PC-3 (cell line): ENCODE results near the gene WDR5B. TPM values are rescaled to one million over a fixed set of nuclear protein-coding genes. Genes with fewer than 3 reads are reported as not detected.

Source experiments
- ATAC-seq: fragments of 200-7000 bp; cut with Tn5 transposase; 2 replicates; pipeline ENCODE4 v1.9.1; 2020; ENCODE audit warnings: mild to moderate bottlenecking, moderate library complexity
- Bru-seq: library from RNA; stranded (reverse); fragments of 400-500 nt; gene quantifications from one replicate; lab custom pipeline; 2021; lab: Mats Ljungman, UMichigan
- BruChase-seq, 2 experiments: library from RNA; stranded (reverse); fragments of 400-500 nt; gene quantifications; one replicate each; lab custom pipeline; 2021; lab: Mats Ljungman, UMichigan
- BruUV-seq: library from RNA; stranded (reverse); fragments of 400-500 nt; replicated peaks from 2 replicates; lab custom pipeline; 2021; lab: Mats Ljungman, UMichigan
- CTCF ChIA-PET: fragments of 300-600 bp; sonication (Branson Sonifier 250); formaldehyde crosslinking; loops from one replicate; lab custom pipeline; 2022; ENCODE audit warnings: antibody characterized with exemption; lab: Charles Lee
- POLR2A ChIA-PET: fragments of 300-600 bp; sonication (Branson Sonifier 250); formaldehyde crosslinking; loops from one replicate; lab custom pipeline; 2022; ENCODE audit warnings: antibody characterized with exemption; ENCODE audit not compliant: unreplicated experiment; lab: Charles Lee
- DNase-seq: peaks from one replicate; pipeline ENCODE4 v3.0.0-alpha.2; 2015
- H2AFZ ChIP-seq: fragments of 300-600 bp; sonication (generic); 2 replicates; pipeline ENCODE4 v1.6.0; 2016; ENCODE audit warnings: antibody characterized with exemption, low read length
- H3F3A ChIP-seq: fragments of 300-600 bp; sonication (generic); one replicate; pipeline ENCODE4 v1.6.0; 2017; ENCODE audit warnings: antibody characterized with exemption, low read length, control low read depth, mild to moderate bottlenecking; ENCODE audit not compliant: unreplicated experiment
- H3K27ac ChIP-seq: fragments of 300-600 bp; sonication (generic); 2 replicates; pipeline ENCODE4 v1.5.1; 2016; ENCODE audit warnings: mild to moderate bottlenecking, low read length
- H3K27me3 ChIP-seq: fragments of 300-600 bp; sonication (generic); 2 replicates; pipeline ENCODE4 v1.6.1; 2016; ENCODE audit warnings: low read length, mixed read lengths
- H3K36me3 ChIP-seq: fragments of 300-600 bp; sonication (generic); 2 replicates; pipeline ENCODE4 v1.6.1; 2016; ENCODE audit warnings: low read depth, mixed run types, low read length, mixed read lengths
- H3K4me1 ChIP-seq: fragments of 300-600 bp; sonication (generic); 2 replicates; pipeline ENCODE4 v1.5.1; 2016; ENCODE audit warnings: low read length; ENCODE audit not compliant: insufficient read depth
- H3K4me2 ChIP-seq: fragments of 300-600 bp; sonication (generic); 2 replicates; pipeline ENCODE4 v1.6.0; 2016; ENCODE audit warnings: low read length
- H3K4me3 ChIP-seq: fragments of 300-600 bp; sonication (generic); 2 replicates; pipeline ENCODE4 v1.5.1; 2016; ENCODE audit warnings: mild to moderate bottlenecking, low read length, mixed read lengths
- H3K79me2 ChIP-seq: fragments of 300-600 bp; sonication (generic); 2 replicates; pipeline ENCODE4 v1.6.1; 2017; ENCODE audit warnings: low read length, mixed read lengths
- H3K9ac ChIP-seq: fragments of 300-600 bp; sonication (generic); 2 replicates; pipeline ENCODE4 v1.6.0; 2016; ENCODE audit warnings: mild to moderate bottlenecking, low read length
- H3K9me2 ChIP-seq: fragments of 300-600 bp; sonication (generic); replicated peaks from 2 replicates; pipeline ENCODE4 v1.6.1; 2016; ENCODE audit warnings: mixed run types, low read length, mixed read lengths
- H3K9me3 ChIP-seq: fragments of 300-600 bp; sonication (generic); 2 replicates; pipeline ENCODE4 v1.6.1; 2016; ENCODE audit warnings: low read length, mixed read lengths
- H4K20me1 ChIP-seq: fragments of 300-600 bp; sonication (generic); 2 replicates; pipeline ENCODE4 v1.6.1; 2016; ENCODE audit warnings: low read length, mixed read lengths
- CTCF ChIP-seq: fragments of 300-600 bp; sonication (generic); conservative IDR thresholded peaks from 2 replicates; pipeline ENCODE4 v1.5.1; 2017; ENCODE audit warnings: antibody characterized with exemption, low read depth, mild to moderate bottlenecking, low read length
- EZH2 ChIP-seq: fragments of 300-600 bp; sonication (generic); IDR thresholded peaks from one replicate; pipeline ENCODE4 v1.6.1; 2017; ENCODE audit warnings: antibody characterized with exemption, mild to moderate bottlenecking, low read length; ENCODE audit not compliant: unreplicated experiment
- EZH2phosphoT487 ChIP-seq: fragments of 300-600 bp; sonication (generic); IDR thresholded peaks from 2 replicates; pipeline ENCODE4 v1.6.1; 2018; ENCODE audit warnings: mild to moderate bottlenecking, antibody characterized with exemption, low read length, borderline replicate concordance
- intact Hi-C: fragments of 100-400 bp; cut with micrococcal nuclease; formaldehyde crosslinking; loops from 2 replicates; pipeline ENCODE4 v1.9.0; 2023
- long read RNA-seq: library from polyadenylated mRNA; unstranded; transcript quantifications from one replicate; pipeline ENCODE4 v2.0.0, GENCODE V29; 2021; ENCODE audit not compliant: unreplicated experiment
- total RNA-seq: library from RNA; depleted of rRNA; stranded (reverse); fragments of >200 nt; gene quantifications from 2 replicates; pipeline ENCODE4 v1.2.3, GENCODE V29; 2014; rRNA removed

WDR5B gene
- total RNA-seq = 3.1 and 4.0 TPM in 2 replicates
- Bru-seq, nascent RNA = percentile 93 among the genes with signal in this experiment
- percentile 84 among the genes with signal in this experiment for BruChase-seq, experiment 1, labeled RNA remaining after a 6-hour chase
- BruChase-seq, experiment 2, labeled RNA remaining after a 2-hour chase = percentile 96 among the genes with signal in this experiment
- long read RNA-seq, transcript WDR5B-201 (1 exons, 3,720 nt) = major isoform, 36 of 36 reads
- long read RNA-seq, partial matches to known transcripts = 0 of 36 reads
- long read RNA-seq, other reads (novel, unspliced or antisense) = 0 of 36 reads

GRCh38 chr3:122415762-122416654 is at the start of gene WDR5B:
Gene WDR5B (minus strand): TSS chr3:122416062. CDS start chr3:122415528, 534 bp downstream.
- Histone ChIP-seq H3K27me3 (no peaks in the 10 kb centered on the region), H3F3A (no peaks in the 10 kb centered on the region), H3K9me3 (no peaks in the 10 kb centered on the region), H3K4me2 (peak within 1 kb of the TSS; percentile 82), H3K9me2 (no peaks in the 10 kb centered on the region), H3K79me2 (peaks cover 58% of the 10 kb centered on the region), H3K4me3 (peak within 1 kb of the TSS; percentile 75), H4K20me1 (no peaks in the 10 kb centered on the region), H3K9ac (peak within 1 kb of the TSS; percentile 91), H2AFZ (peak within 1 kb of the TSS; percentile 78), H3K27ac (peak within 1 kb of the TSS; percentile 74), H3K4me1 (peaks cover 27% of the 10 kb centered on the region), H3K36me3 (peaks cover 6% of the 10 kb centered on the region)
- POLR2A ChIA-PET = interaction anchor here (0.5 to 1.5 kb wide), 10 partner anchors 12 to 1617 kb away, joined by 3 to 15 read pairs (median 4); partner anchors contain the start of genes FAM162A, KALRN and PDIA5
- CTCF ChIA-PET = interaction anchor here (0.9 kb wide), 1 partner anchor 110 kb away, joined by 7 read pairs; no protein-coding TSS in a partner anchor
- TF ChIP-seq EZH2 = no peak
- TF ChIP-seq EZH2phosphoT487 = no peak
- no peak for TF ChIP-seq CTCF
- BruUV-seq = TSS peak; percentile 83
- intact Hi-C loops = loop anchor here (1.0 kb wide), 2 partner anchors 33 to 870 kb away; partner anchors contain the start of gene MIX23
- DNase-seq (peak; percentile 99), ATAC-seq (peak; percentile 90)

- peaks cover 30% of the 10 kb centered on the region for H3K79me2 ChIP-seq
- no TSS peak for BruUV-seq
- intact Hi-C loops = loop anchor here (5.0 kb wide), 1 partner anchor 48 kb away; the partner anchor contains the start of gene KPNA1
Measured at GRCh38 chr3:122464659-122465058, 48.8 kb upstream of the WDR5B start.

More at GRCh38 chr3:122464659-122465058, 48.8 kb upstream of the WDR5B start:
- peaks cover 43% of the 10 kb centered on the region for H3K36me3 ChIP-seq
- POLR2A ChIA-PET = no interaction called here
- ATAC-seq = no peak
- H3K4me2 ChIP-seq = no peak overlapping the region
- CTCF ChIA-PET = no interaction called here
- TF ChIP-seq EZH2phosphoT487 (no peak), CTCF (no peak), EZH2 (no peak)
- H4K20me1 ChIP-seq = peaks cover 8% of the 10 kb centered on the region; the same call in 1 of the 2 replicates
- DNase-seq = no peak
- H3K9me2 ChIP-seq = no peaks in the 10 kb centered on the region
- H3K27me3 ChIP-seq = no peaks in the 10 kb centered on the region
- no peak overlapping the region for H2AFZ ChIP-seq
- peaks cover under 1% of the 10 kb centered on the region for H3F3A ChIP-seq
- H3K4me3 ChIP-seq = no peak overlapping the region
- no peak overlapping the region for H3K27ac ChIP-seq
- H3K4me1 ChIP-seq = no peaks in the 10 kb centered on the region
- H3K9me3 ChIP-seq = no peaks in the 10 kb centered on the region
- H3K9ac ChIP-seq = no peak overlapping the region
